Measurements from ENCODE around the gene B3GNT7.

GRCh38 chr2:231370429-231370748, 25.1 kb upstream of the B3GNT7 start:
- no peak for TF ChIP-seq EZH2 (IDR thresholded peaks at IDR 0.05; ENCODE audit: insufficient read depth, poor library complexity, severe bottlenecking)
- no peak for TF ChIP-seq EZH2phosphoT487 (IDR thresholded peaks at IDR 0.05; ENCODE audit: insufficient read depth, low read depth)

Data from GM23248 (cell line).